Measurements from ENCODE around the gene VWDE. TPM values are rescaled to one million over a fixed set of nuclear protein-coding genes. Genes with fewer than 3 reads are reported as not detected.

The VWDE gene
- total RNA-seq, 1 donor from 2014 or later: 0.77 TPM

DNA sequence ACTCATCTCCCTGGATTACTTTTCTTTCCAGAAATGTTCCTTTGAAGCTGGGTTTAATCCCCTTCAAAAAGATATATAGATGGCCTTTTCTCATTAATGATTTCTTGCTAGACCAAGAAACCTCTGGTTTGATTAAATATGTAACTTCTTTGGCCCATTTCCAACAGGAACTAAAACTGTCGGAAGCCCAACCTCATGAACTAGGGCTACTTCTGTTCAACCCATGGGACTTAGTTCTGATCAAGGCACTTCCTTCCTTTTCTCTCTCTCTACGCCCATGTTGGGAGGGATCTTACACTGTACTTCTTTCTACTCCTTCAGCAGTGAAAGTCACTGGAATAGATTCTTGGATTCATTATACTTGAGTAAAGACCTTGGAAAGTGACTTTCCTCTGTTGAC, 109.0 kb downstream of the VWDE start:
- Histone ChIP-seq H3K9ac (ENCODE audit: low read length) (no peak overlapping the region), H2AFZ (ENCODE audit: low read depth, low read length) (no peak overlapping the region), H3K9me3 (ENCODE audit: insufficient read depth, low read depth, low read length) (peaks cover 6% of the 10 kb centered on the region), H3K4me2 (ENCODE audit: low read length) (no peak overlapping the region), H3K4me3 (ENCODE audit: insufficient read depth, low read depth, low read length) (no peak overlapping the region), H3K27me3 (ENCODE audit: insufficient read depth, low read length) (no peaks in the 10 kb centered on the region), H3K27ac (ENCODE audit: low read depth, low read length) (no peak overlapping the region), H3K36me3 (ENCODE audit: insufficient read depth, low read length) (no peaks in the 10 kb centered on the region), H3K4me1 (ENCODE audit: insufficient read depth, low read length) (no peaks in the 10 kb centered on the region), H3K79me2 (ENCODE audit: insufficient read depth, low read length) (no peaks in the 10 kb centered on the region), H4K20me1 (ENCODE audit: insufficient read depth, low read length) (no peaks in the 10 kb centered on the region)
- Mint-ChIP-seq H3K4me3 (ENCODE audit: unreplicated experiment) (no peak overlapping the region), H3K27ac (ENCODE audit: unreplicated experiment) (no peak overlapping the region), H3K36me3 (ENCODE audit: low read depth, unreplicated experiment) (no peaks in the 10 kb centered on the region), H3K9me3 (ENCODE audit: unreplicated experiment) (no peaks in the 10 kb centered on the region), H3K27me3 (ENCODE audit: low read depth, unreplicated experiment) (no peaks in the 10 kb centered on the region), H3K4me1 (ENCODE audit: low read depth, unreplicated experiment) (no peaks in the 10 kb centered on the region)
- DNase-seq (ENCODE audit: low read depth) (no peak), FAIRE-seq (no peak)
- TF ChIP-seq EZH2 (IDR thresholded peaks at IDR 0.05; ENCODE audit: insufficient read depth, low read length): no peak
- no peak for TF ChIP-seq CTCF (IDR thresholded peaks at IDR 0.05; ENCODE audit: insufficient read depth, low read depth, low read length)

- no peak for FAIRE-seq
- H3K27ac Mint-ChIP-seq (ENCODE audit: unreplicated experiment): no peak overlapping the region
Measured at GRCh38 chr7:12291870-12292269, 111.8 kb downstream of the VWDE start.

More at GRCh38 chr7:12291870-12292269, 111.8 kb downstream of the VWDE start:
- TF ChIP-seq CTCF (IDR thresholded peaks at IDR 0.05; ENCODE audit: insufficient read depth, low read depth, low read length) (peak; percentile 15), EZH2 (IDR thresholded peaks at IDR 0.05; ENCODE audit: insufficient read depth, low read length) (no peak)
- H3K4me3 Mint-ChIP-seq (ENCODE audit: unreplicated experiment): no peak overlapping the region
- DNase-seq (ENCODE audit: low read depth): no peak
- Histone ChIP-seq H3K9me3 (ENCODE audit: insufficient read depth, low read depth, low read length) (peaks cover 10% of the 10 kb centered on the region), H3K79me2 (ENCODE audit: insufficient read depth, low read length) (no peaks in the 10 kb centered on the region), H3K4me1 (ENCODE audit: insufficient read depth, low read length) (no peaks in the 10 kb centered on the region), H3K36me3 (ENCODE audit: insufficient read depth, low read length) (no peaks in the 10 kb centered on the region), H3K4me3 (ENCODE audit: insufficient read depth, low read depth, low read length) (no peak overlapping the region), H2AFZ (ENCODE audit: low read depth, low read length) (no peak overlapping the region), H3K9ac (ENCODE audit: low read length) (no peak overlapping the region), H4K20me1 (ENCODE audit: insufficient read depth, low read length) (no peaks in the 10 kb centered on the region), H3K27me3 (ENCODE audit: insufficient read depth, low read length) (no peaks in the 10 kb centered on the region), H3K4me2 (ENCODE audit: low read length) (no peak overlapping the region), H3K27ac (ENCODE audit: low read depth, low read length) (no peak overlapping the region)
- H3K4me1 Mint-ChIP-seq (ENCODE audit: low read depth, unreplicated experiment): no peaks in the 10 kb centered on the region
- H3K27me3 Mint-ChIP-seq (ENCODE audit: low read depth, unreplicated experiment): no peaks in the 10 kb centered on the region
- H3K36me3 Mint-ChIP-seq (ENCODE audit: low read depth, unreplicated experiment): no peaks in the 10 kb centered on the region
- H3K9me3 Mint-ChIP-seq (ENCODE audit: unreplicated experiment): no peaks in the 10 kb centered on the region

Data from astrocyte (in vitro differentiated cells and primary cell).